ENCODE measurements around the gene C16orf90.
A peak's percentile ranks its signal among the peaks of the same experiment; 100 is the strongest.
"Not testable (repeated sequence)": the region's sequence is repeated elsewhere in the genome, so short reads cannot be mapped to it uniquely, and the experiment has no call there.

Gene C16orf90

GRCh38 chr16:3511286-3512180, 16.2 kb upstream of the C16orf90 start:
- DNase-seq = no peak

- DNase-seq = no peak
Measured at GRCh38 chr16:3510416-3510815, 15.1 kb upstream of the C16orf90 start.

GRCh38 chr16:3509470-3509928, 14.2 kb upstream of the C16orf90 start:
- DNase-seq = no peak

- DNase-seq = no peak
Measured at GRCh38 chr16:3508736-3509135, 13.4 kb upstream of the C16orf90 start.

- DNase-seq = no peak
Measured at GRCh38 chr16:3503523-3503922, 8.2 kb upstream of the C16orf90 start.

GRCh38 chr16:3501783-3502400, 6.6 kb upstream of the C16orf90 start:
- peak; percentile 28 for DNase-seq

GRCh38 chr16:3501412-3501761, 6.1 kb upstream of the C16orf90 start:
- DNase-seq = not testable (repeated sequence)

- DNase-seq = no peak
Measured at GRCh38 chr16:3498988-3499387, 3.7 kb upstream of the C16orf90 start.

GRCh38 chr16:3497771-3498170, 2.5 kb upstream of the C16orf90 start:
- DNase-seq = no peak

GRCh38 chr16:3496386-3496785, 1.1 kb upstream of the C16orf90 start:
- DNase-seq = no peak

GRCh38 chr16:3494386-3494973, 809 bp downstream of the C16orf90 start:
- DNase-seq = no peak

- DNase-seq = no peak
Measured at GRCh38 chr16:3492356-3492755, 2.9 kb downstream of the C16orf90 start.

- peak; percentile 6 for DNase-seq
Measured at GRCh38 chr16:3490911-3491629, 4.2 kb downstream of the C16orf90 start.

- no peak for DNase-seq
Measured at GRCh38 chr16:3488801-3489200, 6.5 kb downstream of the C16orf90 start.

GRCh38 chr16:3487521-3488410, 7.5 kb downstream of the C16orf90 start:
- DNase-seq = no peak

GRCh38 chr16:3486506-3487215, 8.6 kb downstream of the C16orf90 start:
- no peak for DNase-seq

GRCh38 chr16:3485821-3486505, 9.3 kb downstream of the C16orf90 start:
- no peak for DNase-seq

GRCh38 chr16:3485097-3485745, 10.1 kb downstream of the C16orf90 start:
- no peak for DNase-seq

- DNase-seq = no peak
Measured at GRCh38 chr16:3484318-3485096, 10.8 kb downstream of the C16orf90 start.
